Aorta (tissue), 5 donors: ENCODE measurements around the gene CALN1. TPM values are rescaled to one million over a fixed set of nuclear protein-coding genes. Genes with fewer than 3 reads are reported as not detected.
A peak's percentile ranks its signal among the peaks of the same experiment; 100 is the strongest.
"Not testable (repeated sequence)": the region's sequence is repeated elsewhere in the genome, so short reads cannot be mapped to it uniquely, and the experiment has no call there.

Source experiments
- ATAC-seq: fragments of 200-7000 bp; cut with Tn5 transposase; one replicate; pipeline ENCODE4 v1.9.1; 2022; ENCODE audit warnings: moderate library complexity; ENCODE audit not compliant: low FRiP score
- DNase-seq, 2 donors: peaks; one replicate each; pipeline ENCODE4 v3.0.0-alpha.2; 2020
- H3K27ac ChIP-seq, 2 donors: one replicate each; pipeline ENCODE4 v1.5.1; 2013; ENCODE audit warnings: low read length in 2 of 2, mild to moderate bottlenecking in 2 of 2, moderate library complexity in 2 of 2, control low read depth in 1 of 2, inconsistent platforms in 1 of 2, low read depth in 1 of 2
- H3K27me3 ChIP-seq, 2 donors: one replicate each; pipeline ENCODE4 v1.6.1; 2013; ENCODE audit warnings: control low read depth in 1 of 2, low read length in 1 of 2, mild to moderate bottlenecking in 1 of 2, moderate library complexity in 1 of 2; ENCODE audit not compliant: insufficient read depth in 2 of 2, control insufficient read depth in 1 of 2
- H3K36me3 ChIP-seq, 2 donors: one replicate each; pipeline ENCODE4 v1.6.1; 2013; ENCODE audit warnings: control low read depth in 1 of 2, low read length in 1 of 2, mild to moderate bottlenecking in 1 of 2; ENCODE audit not compliant: insufficient read depth in 2 of 2, control insufficient read depth in 1 of 2
- H3K4me1 ChIP-seq, 2 donors: one replicate each; pipeline ENCODE4 v1.6.1; 2013; ENCODE audit warnings: low read length in 2 of 2, control low read depth in 1 of 2, mild to moderate bottlenecking in 1 of 2, moderate library complexity in 1 of 2; ENCODE audit not compliant: insufficient read depth in 2 of 2, control insufficient read depth in 1 of 2
- H3K4me3 ChIP-seq, 2 donors: one replicate each; pipeline ENCODE4 v1.5.1; 2013; ENCODE audit warnings: low read length in 2 of 2, control low read depth in 1 of 2, mild to moderate bottlenecking in 1 of 2
- H3K9me3 ChIP-seq: one replicate; pipeline ENCODE4 v1.6.1; 2013; ENCODE audit warnings: mild to moderate bottlenecking, low read length; ENCODE audit not compliant: control insufficient read depth
- WGBS, 2 donors: extraction: QIAGEN DNeasy Blood & Tissue Kit; methylation state at CpG; one replicate each; pipeline ENCODE4 v1.1.7; 2013; 5-methylcytosine and 5-hydroxymethylcytosine counted together
- intact Hi-C, 2 donors: fragments of 100-400 bp; cut with DNase I; formaldehyde crosslinking; loops; one replicate each; pipeline versions ENCODE4 v1.14.2 to v1.15.0; 2022
- long read RNA-seq, 2 donors: library from polyadenylated mRNA; unstranded; transcript quantifications; one replicate each; pipeline ENCODE4 v2.0.0, GENCODE V29; 2020 to 2021
- polyA plus RNA-seq, 2 donors: library from polyadenylated mRNA; stranded (reverse); fragments of 200-250 nt; gene quantifications; one replicate each; pipeline ENCODE4 v1.2.3, GENCODE V29; 2013
- total RNA-seq, 2 donors: library from RNA; stranded (reverse); fragmentation: NEBNext Ultra II Directional; extraction: Animal tissue kit (Norgen Biotek cat#: 25700); gene quantifications; one replicate each; pipeline ENCODE4 v1.2.1, GENCODE V29; 2021
- donor health status: healthy with polysubstance abuse.
- donor health status: Bipolar disorder and iron deficiency.
- donor health status: DM: no; HTN: no; CAD: no.
- donor health status: DM: no; HTN: no; CAD: no.
- donor health status: DM: yes; HTN: yes; CAD: no.

The CALN1 gene
- under 1 TPM in 1 of 2 donors, not detected in 1; 0.33 TPM for total RNA-seq
- not detected for polyA plus RNA-seq
- long read RNA-seq, donor 1: 0 reads
- long read RNA-seq, donor 2, partial matches to known transcripts: 0 of 1 reads
- long read RNA-seq, donor 2, other reads (novel, unspliced or antisense): 1 of 1 reads

DNA sequence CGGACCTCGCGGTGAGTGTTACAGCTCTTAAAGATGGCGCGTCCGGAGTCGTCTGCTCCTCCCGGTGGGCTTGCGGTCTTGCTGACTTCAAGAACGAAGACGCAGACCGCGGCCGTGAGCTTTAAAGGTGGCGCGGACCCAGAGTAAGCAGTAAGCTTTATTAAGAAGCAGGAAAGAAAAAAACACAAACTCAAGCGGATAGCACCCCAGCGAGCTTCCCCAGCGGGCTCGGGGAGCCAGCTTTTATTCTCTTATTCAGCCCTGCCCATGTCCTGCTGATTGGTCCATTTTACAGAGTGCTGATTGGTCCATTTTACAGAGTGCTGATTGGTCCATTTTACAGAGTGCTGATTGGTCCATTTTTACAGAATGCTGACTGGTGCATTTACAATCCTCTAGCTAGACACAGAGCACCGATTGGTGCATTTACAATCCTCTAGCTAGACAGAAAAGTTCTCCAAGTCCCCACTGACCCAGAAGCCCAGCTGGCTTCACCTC is at the start of gene CALN1:
TSS of gene CALN1 (minus strand) at position 218 of the 498 bp plus-strand sequence.
- H3K9me3 ChIP-seq, H3K27me3 ChIP-seq, H3K4me1 ChIP-seq, H3K36me3 ChIP-seq, ATAC-seq, H3K4me3 ChIP-seq, intact Hi-C loops, H3K27ac ChIP-seq: not testable (repeated sequence)
- 96 to 98% methylated on average over 21 of the region's 21 CpGs for WGBS, 2 donors
- DNase-seq: peak in 1 of 2 donors; percentile 73

DNA sequence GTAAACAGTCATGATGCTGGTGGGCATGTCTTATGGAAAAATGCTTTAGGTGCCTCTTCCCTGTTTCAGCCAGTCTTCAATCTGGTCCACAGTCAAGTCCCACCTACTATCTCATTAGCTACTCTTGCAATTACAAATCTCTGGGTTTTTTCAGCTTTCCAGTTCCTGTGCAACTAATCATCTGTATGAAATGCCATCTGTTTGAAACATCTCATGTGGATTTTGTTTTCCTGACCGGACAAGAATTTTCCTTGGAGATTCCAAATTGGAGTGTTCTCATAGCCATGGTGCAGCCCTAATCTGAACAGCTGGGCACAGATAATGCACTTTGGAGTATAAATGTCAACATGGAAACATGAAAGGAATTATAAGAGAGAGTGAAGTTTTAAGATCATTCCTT is 41.3 kb upstream of the CALN1 start:
- 77 to 85% methylated on average over 1 of the region's 1 CpG for WGBS, 2 donors
- intact Hi-C loops: no loop called here
- H3K36me3 ChIP-seq: no peaks in the 10 kb centered on the region

DNA sequence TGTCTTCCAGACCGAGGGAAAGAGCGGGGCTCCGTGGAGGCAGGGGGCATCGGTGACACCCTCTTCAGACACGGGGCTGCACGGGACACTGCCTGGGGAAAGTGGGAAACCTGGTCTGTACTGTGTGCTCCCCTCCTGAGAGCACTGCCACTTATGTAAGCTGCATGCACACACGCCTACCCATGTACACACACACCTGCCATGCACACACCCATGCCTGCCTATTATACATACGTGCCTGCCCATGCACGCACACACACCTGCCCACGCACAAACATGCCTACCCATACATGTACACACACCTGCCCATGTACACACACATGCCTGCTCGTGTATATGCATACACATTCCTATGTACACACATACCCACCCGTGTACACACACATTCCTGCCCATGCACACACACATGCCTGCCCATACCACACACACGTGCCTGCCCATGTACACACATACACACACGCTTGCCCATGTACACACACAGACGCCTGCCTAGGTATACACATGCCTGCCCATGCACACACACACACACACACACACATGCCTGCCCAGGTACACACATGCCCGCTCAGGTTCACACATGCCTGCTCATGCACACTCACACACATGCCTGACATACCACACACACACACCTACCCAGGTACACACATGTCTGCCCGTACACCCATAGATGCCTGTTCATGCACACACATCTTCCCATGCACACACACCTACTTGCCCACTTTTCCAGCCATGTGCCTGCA is 35.5 kb upstream of the CALN1 start:
- Histone ChIP-seq H3K9me3 (no peaks in the 10 kb centered on the region), H3K27me3 (no peaks in the 10 kb centered on the region), H3K36me3 (no peaks in the 10 kb centered on the region), H3K4me3 (no peak overlapping the region), H3K4me1 (no peaks in the 10 kb centered on the region), H3K27ac (no peak overlapping the region)
- ATAC-seq: peak; percentile 16
- 78 to 82% methylated on average over 17 of the region's 17 CpGs for WGBS, 2 donors
- no peak for DNase-seq
- intact Hi-C loops: no loop called here

More for the DNA sequence above, 41.3 kb upstream of the CALN1 start:
- DNase-seq (no peak), ATAC-seq (no peak)
- Histone ChIP-seq H3K4me3 (no peak overlapping the region), H3K27me3 (peaks cover 0 to 1% of the 10 kb centered on the region in 2 donors), H3K4me1 (no peaks in the 10 kb centered on the region), H3K9me3 (peaks cover 4% of the 10 kb centered on the region), H3K27ac (no peak overlapping the region)

DNA sequence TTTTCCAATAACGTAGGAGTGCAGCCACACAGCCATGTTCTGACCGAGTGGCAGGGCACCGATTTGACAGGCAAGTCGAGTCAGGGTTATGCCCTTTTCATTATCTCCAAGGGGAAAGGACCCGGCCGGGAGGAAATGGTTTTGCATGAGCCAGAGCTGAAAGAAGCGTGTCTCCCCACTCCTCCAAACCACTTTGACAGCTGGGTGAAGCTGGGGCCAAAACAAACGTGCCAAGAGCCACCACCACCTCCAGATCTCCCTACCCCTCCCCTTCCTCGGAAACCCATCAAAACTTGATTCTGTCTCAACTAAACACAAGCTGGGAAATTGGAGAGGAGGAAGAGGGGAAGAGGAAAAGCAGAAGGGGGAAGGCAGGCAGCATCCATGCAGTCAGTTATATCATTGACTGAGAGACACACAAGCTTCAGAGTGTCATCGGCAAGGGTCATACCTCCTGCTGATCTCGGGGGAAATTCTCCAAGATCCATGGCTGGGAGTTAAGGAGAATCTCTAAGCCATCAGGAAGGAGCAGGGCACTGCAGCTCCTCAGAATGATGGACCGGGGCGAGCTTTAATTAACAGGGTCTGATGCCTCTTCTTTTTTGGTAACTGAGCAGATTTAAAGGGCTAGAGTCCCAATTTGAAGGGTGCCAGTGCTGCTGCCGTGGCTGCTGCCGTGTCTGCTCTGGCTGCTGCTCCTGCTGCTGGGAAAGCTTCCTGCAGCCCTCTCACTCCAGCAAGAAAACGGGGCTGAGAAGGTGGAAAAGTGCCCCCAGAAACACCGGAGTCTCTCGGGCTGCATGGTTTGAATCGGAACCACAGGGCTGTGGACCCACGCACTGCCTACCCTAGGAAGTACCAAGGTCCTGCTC is 34.7 kb upstream of the CALN1 start:
- Histone ChIP-seq H3K9me3 (no peaks in the 10 kb centered on the region), H3K27ac (no peak overlapping the region), H3K4me3 (no peak overlapping the region), H3K27me3 (no peaks in the 10 kb centered on the region), H3K4me1 (no peaks in the 10 kb centered on the region), H3K36me3 (no peaks in the 10 kb centered on the region)
- 20 to 22% methylated on average over 20 of the region's 20 CpGs for WGBS, 2 donors
- ATAC-seq (peak; percentile 16), DNase-seq (no peak)
- intact Hi-C loops: no loop called here

DNA sequence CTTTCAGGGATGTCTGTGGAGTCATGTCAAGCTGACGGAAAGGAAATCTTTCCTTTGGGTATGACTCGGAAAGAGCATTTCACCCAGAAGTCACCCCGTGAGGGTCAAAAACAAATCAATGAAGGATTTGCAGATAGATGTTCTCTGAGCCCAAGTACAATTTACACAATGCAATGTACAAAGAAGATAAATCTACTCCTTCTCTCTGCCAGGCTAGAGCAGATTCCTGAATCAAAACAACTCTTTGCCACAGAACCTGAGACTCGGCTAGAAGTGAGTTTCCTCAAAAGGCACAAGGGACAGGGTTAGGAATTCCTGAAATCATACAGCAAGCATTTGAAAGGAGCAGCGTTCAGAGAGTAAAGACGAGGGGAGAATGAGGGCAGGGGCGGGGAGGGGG is 34.0 kb upstream of the CALN1 start:
- DNase-seq (no peak), ATAC-seq (no peak)

DNA sequence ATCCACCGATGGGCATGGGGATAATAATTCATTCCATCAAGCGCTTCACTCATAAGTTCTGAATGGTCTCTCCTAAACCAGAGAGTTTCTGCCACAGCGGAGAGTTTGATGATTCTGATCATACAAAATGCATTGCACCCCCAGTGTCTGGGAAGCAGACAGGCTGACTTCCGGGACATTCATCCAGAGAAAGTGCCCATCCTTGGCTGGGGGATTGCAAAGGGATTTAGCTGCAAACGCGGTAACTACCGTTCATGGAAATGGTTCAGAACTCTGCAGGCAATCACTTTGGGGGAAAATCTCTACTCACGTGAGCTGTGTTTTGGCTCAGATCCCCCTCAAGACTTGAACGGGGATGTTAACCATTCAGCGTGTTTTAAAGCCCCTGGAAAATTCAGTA is 33.4 kb upstream of the CALN1 start:
- ATAC-seq (no peak), DNase-seq (no peak)
- Histone ChIP-seq H3K9me3 (no peaks in the 10 kb centered on the region), H3K27ac (no peak overlapping the region), H3K36me3 (no peaks in the 10 kb centered on the region), H3K4me1 (no peaks in the 10 kb centered on the region), H3K27me3 (no peaks in the 10 kb centered on the region), H3K4me3 (no peak overlapping the region)
- intact Hi-C loops: no loop called here
- WGBS, 2 donors: 50 to 57% methylated on average over 10 of the region's 10 CpGs

More for the DNA sequence above, 34.0 kb upstream of the CALN1 start:
- Histone ChIP-seq H3K9me3 (no peaks in the 10 kb centered on the region), H3K27ac (no peak overlapping the region), H3K4me3 (no peak overlapping the region), H3K4me1 (no peaks in the 10 kb centered on the region), H3K27me3 (no peaks in the 10 kb centered on the region), H3K36me3 (no peaks in the 10 kb centered on the region)
- WGBS, 2 donors: 22 to 31% methylated on average over 7 of the region's 7 CpGs
- intact Hi-C loops: no loop called here

DNA sequence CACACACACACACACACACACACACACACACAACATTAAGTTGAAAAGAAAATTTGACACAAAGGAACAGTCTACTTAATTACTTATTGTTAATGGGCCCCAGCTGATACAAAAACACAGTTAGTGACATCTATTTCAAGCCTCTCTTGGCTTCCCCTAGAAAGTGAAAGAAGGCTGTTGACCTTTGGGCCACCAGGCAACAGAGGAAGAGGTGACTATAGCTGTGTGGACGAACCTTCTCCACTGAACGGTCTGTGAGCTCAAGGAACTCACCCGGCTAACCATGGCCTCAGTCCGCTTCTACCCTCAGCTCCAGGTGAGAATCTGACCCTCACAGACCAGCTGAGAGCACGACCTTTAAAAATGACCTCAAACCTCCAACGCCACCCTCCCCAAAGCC is 32.9 kb upstream of the CALN1 start:
- H3K36me3 ChIP-seq: no peaks in the 10 kb centered on the region
- H3K27me3 ChIP-seq: no peaks in the 10 kb centered on the region
- DNase-seq (no peak), ATAC-seq (no peak)
- no peak overlapping the region for H3K4me3 ChIP-seq
- H3K4me1 ChIP-seq: no peaks in the 10 kb centered on the region
- H3K27ac ChIP-seq: no peak overlapping the region
- 89 to 91% methylated on average over 6 of the region's 6 CpGs for WGBS, 2 donors
- H3K9me3 ChIP-seq: no peaks in the 10 kb centered on the region
- intact Hi-C loops: no loop called here

DNA sequence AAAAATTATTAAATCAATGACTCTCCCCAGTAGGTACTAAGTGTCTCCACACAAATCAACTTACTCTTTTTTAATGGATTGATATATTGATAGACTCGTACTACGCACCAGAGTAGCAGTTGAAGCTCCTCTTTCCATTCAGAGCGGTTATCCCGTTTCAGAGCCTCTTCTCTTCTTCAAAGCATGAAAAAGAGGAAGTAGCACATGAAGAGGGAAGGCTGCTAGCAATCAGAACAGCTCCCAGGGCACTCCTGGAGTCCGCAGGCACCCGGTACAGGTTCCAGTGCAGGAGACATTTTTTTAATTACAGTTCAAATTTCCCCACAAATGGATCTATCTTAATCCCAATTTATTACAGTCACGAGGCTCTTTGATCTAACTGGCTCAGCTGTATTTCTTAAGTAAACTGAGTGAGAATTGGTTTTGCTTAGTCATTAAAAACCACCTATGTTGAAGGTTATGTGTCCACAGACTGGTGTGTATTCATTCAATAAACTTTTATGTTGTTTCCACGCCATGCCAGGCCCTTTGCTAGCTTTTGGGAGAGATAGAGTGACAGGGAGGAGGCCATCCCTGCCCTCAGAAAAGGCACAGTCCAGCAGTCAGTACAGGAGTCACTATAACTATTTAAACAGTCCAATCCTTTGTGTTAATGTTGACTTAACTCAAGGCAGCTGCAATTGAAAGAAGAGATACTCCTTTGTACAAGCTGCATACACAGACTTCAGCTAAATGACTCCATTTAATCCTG is 32.1 kb upstream of the CALN1 start:
- no peak overlapping the region for H3K4me3 ChIP-seq
- H3K4me1 ChIP-seq: no peaks in the 10 kb centered on the region
- intact Hi-C loops: no loop called here
- no peaks in the 10 kb centered on the region for H3K36me3 ChIP-seq
- no peaks in the 10 kb centered on the region for H3K9me3 ChIP-seq
- 62 to 65% methylated on average over 8 of the region's 8 CpGs for WGBS, 2 donors
- ATAC-seq: no peak
- no peaks in the 10 kb centered on the region for H3K27me3 ChIP-seq
- no peak for DNase-seq
- H3K27ac ChIP-seq: no peak overlapping the region
